ENCODE results near the gene MFSD2A.

MFSD2A gene

DNA sequence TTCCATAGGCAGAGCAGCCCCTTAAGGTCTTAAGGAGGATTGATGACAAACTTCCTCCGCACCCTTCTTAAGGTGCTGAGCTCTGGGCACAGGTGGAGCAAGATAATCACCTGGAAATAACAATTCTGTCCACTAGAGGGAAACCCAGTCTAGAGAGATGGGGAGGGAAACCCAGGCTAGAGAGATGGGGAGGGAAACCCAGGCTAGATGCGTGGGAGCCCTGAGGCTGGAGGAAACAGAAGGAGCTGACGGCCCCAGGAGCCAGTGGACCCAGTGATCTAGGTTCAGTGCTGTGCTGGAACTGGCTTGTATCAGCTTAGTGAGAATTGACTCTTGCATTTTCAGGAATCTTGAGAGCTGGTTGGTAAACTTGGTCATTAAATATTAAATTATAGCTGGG lies 35.4 kb upstream of the MFSD2A start:
- DNase-seq = peak; percentile 58
- Histone ChIP-seq H3K4me3 (ENCODE audit: insufficient read depth in 1 of 2, low read depth in 1 of 2, low read length in 2 of 2) (no peak overlapping the region), H3K18ac (ENCODE audit: low read depth in 1 of 2, low read length in 2 of 2) (no peak overlapping the region), H3K4me2 (ENCODE audit: low read length, poor library complexity, severe bottlenecking) (no peak overlapping the region), H4K91ac (ENCODE audit: low read length) (no peak overlapping the region), H3K27ac (ENCODE audit: low read length, poor library complexity, severe bottlenecking) (no peak overlapping the region), H2BK15ac (ENCODE audit: low read depth, poor library complexity, severe bottlenecking) (no peak overlapping the region), H2BK5ac (ENCODE audit: low read depth, low read length, poor library complexity, severe bottlenecking) (no peak overlapping the region), H2BK120ac (ENCODE audit: low read depth, low read length) (no peak overlapping the region), H2AK5ac (ENCODE audit: low read length, severe bottlenecking) (no peak overlapping the region), H3K9ac (ENCODE audit: low read length) (no peak overlapping the region), H3K9me3 (ENCODE audit: control insufficient read depth, low read length) (no peaks in the 10 kb centered on the region), H2BK12ac (ENCODE audit: low read length in 2 of 2) (no peak overlapping the region), H3K4ac (ENCODE audit: low read depth in 1 of 2, low read length in 2 of 2) (no peak overlapping the region), H3K4me1 (ENCODE audit: control insufficient read depth, insufficient read depth, low read depth, low read length) (peaks cover 6% of the 10 kb centered on the region), H3K27me3 (ENCODE audit: control insufficient read depth in 1 of 2, insufficient read depth in 1 of 2, low read length in 2 of 2) (peaks cover 15 to 16% of the 10 kb centered on the region in 2 experiments), H3K23ac (ENCODE audit: low read length in 2 of 2) (no peak overlapping the region), H2AFZ (ENCODE audit: low read depth, low read length) (no peak overlapping the region), H3K14ac (ENCODE audit: low read length in 2 of 2) (no peak overlapping the region), H3K79me1 (replicated peaks; ENCODE audit: low read length, poor library complexity, severe bottlenecking) (no peaks in the 10 kb centered on the region), H3K36me3 (ENCODE audit: control insufficient read depth in 1 of 2, insufficient read depth in 2 of 2, low read depth in 1 of 2, low read length in 2 of 2) (no peaks in the 10 kb centered on the region), H4K8ac (ENCODE audit: low read length) (no peak overlapping the region)
- 33% methylated on average over 3 of the region's 3 CpGs for WGBS

DNA sequence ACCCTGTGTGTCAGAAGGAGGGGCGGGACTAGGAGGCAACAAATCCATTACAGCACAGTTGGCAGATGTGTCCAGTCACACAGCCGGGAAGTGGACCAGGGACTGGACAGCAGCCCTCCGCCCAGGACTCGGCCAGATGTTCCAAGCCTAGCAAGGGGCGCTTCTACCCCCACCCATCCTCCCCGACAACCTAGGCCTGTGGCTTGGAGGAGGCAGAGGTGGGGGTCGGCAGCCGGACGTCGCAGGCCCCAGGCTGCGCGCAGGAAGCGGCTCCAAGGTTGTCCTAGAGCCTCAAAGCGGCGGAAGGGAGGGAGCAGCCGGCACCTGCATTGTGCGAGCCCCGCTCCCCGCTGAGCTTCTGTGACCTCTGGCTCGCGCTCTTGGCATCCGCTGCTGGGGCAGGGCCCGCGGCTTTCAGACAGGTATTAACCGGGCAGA lies 32.7 kb upstream of the MFSD2A start:
- H2AFZ ChIP-seq (ENCODE audit: low read depth, low read length) = no peak overlapping the region
- H3K4me3 ChIP-seq (ENCODE audit: insufficient read depth in 1 of 2, low read depth in 1 of 2, low read length in 2 of 2) = peak overlapping the region in 1 of 2 experiments; percentile 55
- H2BK15ac ChIP-seq (ENCODE audit: low read depth, poor library complexity, severe bottlenecking) = no peak overlapping the region
- no peaks in the 10 kb centered on the region for H3K9me3 ChIP-seq (ENCODE audit: control insufficient read depth, low read length)
- no peaks in the 10 kb centered on the region for H3K36me3 ChIP-seq (ENCODE audit: control insufficient read depth in 1 of 2, insufficient read depth in 2 of 2, low read depth in 1 of 2, low read length in 2 of 2)
- DNase-seq = no peak
- peaks cover 13% of the 10 kb centered on the region for H3K4me1 ChIP-seq (ENCODE audit: control insufficient read depth, insufficient read depth, low read depth, low read length)
- no peak overlapping the region for H3K14ac ChIP-seq (ENCODE audit: low read length in 2 of 2)
- H3K27ac ChIP-seq (ENCODE audit: low read length, poor library complexity, severe bottlenecking) = no peak overlapping the region
- no peak overlapping the region for H2BK5ac ChIP-seq (ENCODE audit: low read depth, low read length, poor library complexity, severe bottlenecking)
- no peak overlapping the region for H4K91ac ChIP-seq (ENCODE audit: low read length)
- no peak overlapping the region for H2AK5ac ChIP-seq (ENCODE audit: low read length, severe bottlenecking)
- 7% methylated on average over 21 of the region's 25 CpGs for WGBS
- H3K79me1 ChIP-seq (replicated peaks; ENCODE audit: low read length, poor library complexity, severe bottlenecking) = no peaks in the 10 kb centered on the region
- no peak overlapping the region for H2BK12ac ChIP-seq (ENCODE audit: low read length in 2 of 2)
- peak overlapping the region; percentile 7 for H3K9ac ChIP-seq (ENCODE audit: low read length)
- no peak overlapping the region for H2BK120ac ChIP-seq (ENCODE audit: low read depth, low read length)
- H4K8ac ChIP-seq (ENCODE audit: low read length) = no peak overlapping the region
- H3K23ac ChIP-seq (ENCODE audit: low read length in 2 of 2) = no peak overlapping the region
- H3K18ac ChIP-seq (ENCODE audit: low read depth in 1 of 2, low read length in 2 of 2) = no peak overlapping the region
- no peak overlapping the region for H3K4ac ChIP-seq (ENCODE audit: low read depth in 1 of 2, low read length in 2 of 2)
- H3K4me2 ChIP-seq (ENCODE audit: low read length, poor library complexity, severe bottlenecking) = no peak overlapping the region
- H3K27me3 ChIP-seq (ENCODE audit: control insufficient read depth in 1 of 2, insufficient read depth in 1 of 2, low read length in 2 of 2) = peaks cover 15 to 16% of the 10 kb centered on the region in 2 experiments

DNA sequence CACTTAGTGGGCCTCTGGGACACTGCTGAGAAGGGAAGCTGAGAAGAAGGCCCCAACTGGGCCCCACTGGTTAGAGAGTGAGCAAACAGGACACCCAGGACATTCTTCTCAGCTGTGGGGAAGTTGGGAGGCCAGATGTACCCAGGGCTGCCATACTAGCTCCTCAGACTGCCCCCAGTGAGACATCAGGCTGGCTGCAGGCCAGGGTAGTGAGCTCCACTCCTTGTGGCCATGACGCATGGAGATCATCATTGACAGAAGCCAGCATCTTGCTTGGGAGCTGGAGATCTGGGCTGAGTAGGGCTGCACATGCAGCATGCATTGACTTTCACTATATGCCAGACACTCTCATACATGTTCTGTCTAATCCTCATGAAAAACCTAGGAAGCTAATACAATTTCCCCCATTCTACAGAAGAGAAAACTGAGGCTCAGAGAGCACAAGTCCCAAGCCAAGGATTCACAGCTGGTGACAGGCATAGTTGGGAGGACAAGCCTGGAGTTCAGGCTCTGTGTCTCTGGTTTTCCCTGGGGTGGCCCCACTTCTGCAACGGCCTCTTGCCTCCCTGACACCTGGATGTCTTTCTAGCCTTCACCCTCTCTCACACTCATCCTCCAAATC lies 29.1 kb upstream of the MFSD2A start:
- H3K4me3 ChIP-seq (ENCODE audit: insufficient read depth in 1 of 2, low read depth in 1 of 2, low read length in 2 of 2) = no peak overlapping the region
- no peak overlapping the region for H2BK12ac ChIP-seq (ENCODE audit: low read length in 2 of 2)
- H3K9me3 ChIP-seq (ENCODE audit: control insufficient read depth, low read length) = no peaks in the 10 kb centered on the region
- no peak overlapping the region for H3K23ac ChIP-seq (ENCODE audit: low read length in 2 of 2)
- H3K4me2 ChIP-seq (ENCODE audit: low read length, poor library complexity, severe bottlenecking) = no peak overlapping the region
- H3K9ac ChIP-seq (ENCODE audit: low read length) = no peak overlapping the region
- H3K36me3 ChIP-seq (ENCODE audit: control insufficient read depth in 1 of 2, insufficient read depth in 2 of 2, low read depth in 1 of 2, low read length in 2 of 2) = no peaks in the 10 kb centered on the region
- no peaks in the 10 kb centered on the region for H3K79me1 ChIP-seq (replicated peaks; ENCODE audit: low read length, poor library complexity, severe bottlenecking)
- H4K91ac ChIP-seq (ENCODE audit: low read length) = no peak overlapping the region
- H2BK15ac ChIP-seq (ENCODE audit: low read depth, poor library complexity, severe bottlenecking) = no peak overlapping the region
- no peak overlapping the region for H3K4ac ChIP-seq (ENCODE audit: low read depth in 1 of 2, low read length in 2 of 2)
- no peak overlapping the region for H3K14ac ChIP-seq (ENCODE audit: low read length in 2 of 2)
- H2BK5ac ChIP-seq (ENCODE audit: low read depth, low read length, poor library complexity, severe bottlenecking) = no peak overlapping the region
- DNase-seq = peak; percentile 7
- no peak overlapping the region for H2AK5ac ChIP-seq (ENCODE audit: low read length, severe bottlenecking)
- H3K18ac ChIP-seq (ENCODE audit: low read depth in 1 of 2, low read length in 2 of 2) = no peak overlapping the region
- peaks cover 13% of the 10 kb centered on the region for H3K4me1 ChIP-seq (ENCODE audit: control insufficient read depth, insufficient read depth, low read depth, low read length)
- H4K8ac ChIP-seq (ENCODE audit: low read length) = no peak overlapping the region
- no peak overlapping the region for H2AFZ ChIP-seq (ENCODE audit: low read depth, low read length)
- 93% methylated on average over 2 of the region's 2 CpGs for WGBS
- peaks cover 23% of the 10 kb centered on the region in 2 experiments for H3K27me3 ChIP-seq (ENCODE audit: control insufficient read depth in 1 of 2, insufficient read depth in 1 of 2, low read length in 2 of 2)
- no peak overlapping the region for H3K27ac ChIP-seq (ENCODE audit: low read length, poor library complexity, severe bottlenecking)
- H2BK120ac ChIP-seq (ENCODE audit: low read depth, low read length) = no peak overlapping the region

DNA sequence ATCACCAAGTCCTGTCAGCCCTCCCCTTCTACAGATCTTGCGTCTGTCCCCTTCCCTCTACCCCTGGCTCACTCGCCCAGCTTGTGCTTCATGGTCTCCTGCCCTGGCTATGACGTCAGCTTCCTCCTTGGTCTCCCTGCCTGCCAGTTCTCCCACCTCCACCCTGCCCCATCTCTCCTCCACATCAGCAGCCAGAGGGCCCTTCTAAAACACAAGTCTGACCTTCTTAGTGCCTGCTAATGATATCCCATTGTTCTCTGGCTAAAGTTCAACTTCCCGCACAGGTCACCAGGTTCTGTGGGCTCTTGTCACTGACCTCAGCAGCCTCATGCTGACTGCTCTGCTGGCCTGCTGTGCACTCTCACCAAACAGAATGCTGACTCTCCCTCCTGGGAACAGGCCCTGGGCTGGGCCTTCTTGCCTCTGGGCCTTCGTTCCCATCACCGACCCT lies 28.6 kb upstream of the MFSD2A start:
- Histone ChIP-seq H3K4ac (ENCODE audit: low read depth in 1 of 2, low read length in 2 of 2) (no peak overlapping the region), H2AFZ (ENCODE audit: low read depth, low read length) (no peak overlapping the region), H3K27me3 (ENCODE audit: control insufficient read depth in 1 of 2, insufficient read depth in 1 of 2, low read length in 2 of 2) (peaks cover 22 to 23% of the 10 kb centered on the region in 2 experiments), H2BK15ac (ENCODE audit: low read depth, poor library complexity, severe bottlenecking) (no peak overlapping the region), H3K4me2 (ENCODE audit: low read length, poor library complexity, severe bottlenecking) (no peak overlapping the region), H3K27ac (ENCODE audit: low read length, poor library complexity, severe bottlenecking) (no peak overlapping the region), H3K18ac (ENCODE audit: low read depth in 1 of 2, low read length in 2 of 2) (no peak overlapping the region), H3K9me3 (ENCODE audit: control insufficient read depth, low read length) (no peaks in the 10 kb centered on the region), H2BK120ac (ENCODE audit: low read depth, low read length) (no peak overlapping the region), H3K4me3 (ENCODE audit: insufficient read depth in 1 of 2, low read depth in 1 of 2, low read length in 2 of 2) (no peak overlapping the region), H4K91ac (ENCODE audit: low read length) (no peak overlapping the region), H3K14ac (ENCODE audit: low read length in 2 of 2) (no peak overlapping the region), H2AK5ac (ENCODE audit: low read length, severe bottlenecking) (no peak overlapping the region), H3K79me1 (replicated peaks; ENCODE audit: low read length, poor library complexity, severe bottlenecking) (no peaks in the 10 kb centered on the region), H2BK12ac (ENCODE audit: low read length in 2 of 2) (no peak overlapping the region), H2BK5ac (ENCODE audit: low read depth, low read length, poor library complexity, severe bottlenecking) (no peak overlapping the region), H3K4me1 (ENCODE audit: control insufficient read depth, insufficient read depth, low read depth, low read length) (peaks cover 13% of the 10 kb centered on the region), H4K8ac (ENCODE audit: low read length) (no peak overlapping the region), H3K36me3 (ENCODE audit: control insufficient read depth in 1 of 2, insufficient read depth in 2 of 2, low read depth in 1 of 2, low read length in 2 of 2) (no peaks in the 10 kb centered on the region), H3K9ac (ENCODE audit: low read length) (no peak overlapping the region), H3K23ac (ENCODE audit: low read length in 2 of 2) (no peak overlapping the region)
- no peak for DNase-seq
- 66% methylated on average over 6 of the region's 6 CpGs for WGBS
